ENCODE measurements around the gene VAV3. TPM values are rescaled to one million over a fixed set of nuclear protein-coding genes. Genes with fewer than 3 reads are reported as not detected.

VAV3 gene
- polyA plus RNA-seq, 3 donors = 2.2 to 10.2 (median 6.6) TPM

DNA sequence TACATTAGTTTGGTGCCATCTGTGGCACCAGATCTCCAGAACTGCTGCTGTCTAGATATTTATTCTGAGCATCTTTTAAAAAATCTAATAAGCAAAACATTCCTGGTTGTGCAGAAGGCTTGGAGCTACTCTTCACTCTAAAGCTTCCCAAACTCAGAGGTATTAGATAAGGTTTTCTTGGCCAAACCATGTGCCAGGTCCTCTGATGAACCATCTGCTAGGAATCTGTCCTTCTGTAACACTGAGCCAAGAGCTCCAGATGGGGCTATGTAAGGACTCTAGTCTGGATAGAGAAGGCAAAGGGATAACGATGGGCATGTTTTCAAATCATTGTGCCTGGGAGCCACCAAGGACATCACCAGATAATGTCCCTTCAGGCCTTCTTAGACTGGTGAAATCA lies 413.5 kb downstream of the VAV3 start:
- no peak overlapping the region for H3K27ac ChIP-seq (ENCODE audit: low read depth, low read length)
- 83 to 92% (median 83%) methylated on average over 1 of the region's 1 CpG for WGBS, 3 donors

DNA sequence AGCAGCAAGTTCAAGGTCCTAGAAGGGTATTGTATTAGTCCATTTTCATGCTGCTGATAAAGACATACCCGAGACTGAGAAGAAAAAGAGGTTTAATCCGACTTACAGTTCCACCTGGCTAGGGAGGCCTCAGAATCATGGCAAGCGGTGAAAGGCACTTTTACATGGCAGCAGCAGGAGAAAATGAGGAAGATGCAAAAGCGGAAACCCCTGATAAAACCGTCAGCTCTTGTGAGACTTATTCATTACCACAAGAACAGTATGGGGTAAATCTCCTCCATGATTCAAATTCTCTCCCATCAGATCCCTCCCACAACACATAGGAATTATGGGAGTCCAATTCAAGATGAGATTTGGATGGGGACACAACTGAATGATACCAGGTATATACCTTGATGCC lies 414.6 kb downstream of the VAV3 start:
- WGBS, 3 donors = 78 to 91% (median 90%) methylated on average over 5 of the region's 5 CpGs
- no peak overlapping the region for H3K27ac ChIP-seq (ENCODE audit: low read depth, low read length)

DNA sequence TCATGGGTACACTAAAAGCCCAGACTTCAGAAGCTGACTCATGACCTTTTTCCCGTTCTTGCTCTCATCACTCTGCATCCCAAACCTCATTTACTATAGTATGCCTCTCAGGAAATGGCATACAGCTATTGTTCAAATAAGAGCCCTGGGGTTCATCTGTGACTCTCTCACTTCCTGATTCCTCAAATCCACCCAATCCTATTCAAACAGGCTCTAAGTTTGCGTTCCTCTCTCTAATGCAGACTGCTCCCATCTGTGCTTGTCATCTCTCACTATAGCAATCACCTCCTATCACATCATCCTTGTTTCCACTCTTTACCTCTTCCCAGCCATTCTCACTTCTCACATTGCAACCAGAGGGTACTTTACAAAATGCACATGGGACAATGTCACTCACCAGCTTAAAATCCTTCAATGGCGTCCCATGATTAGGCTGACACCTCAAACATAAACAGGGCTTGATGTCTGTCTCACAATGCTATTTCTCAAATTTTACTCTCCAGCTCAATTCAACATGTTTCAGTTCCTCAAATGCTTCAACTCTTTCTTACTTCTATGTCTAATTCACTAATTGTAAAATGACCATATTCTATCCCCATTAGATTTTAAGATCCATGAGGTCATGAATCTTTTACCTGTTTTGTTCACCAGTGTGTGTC lies 415.7 kb downstream of the VAV3 start:
- H3K27ac ChIP-seq (ENCODE audit: low read depth, low read length) = no peak overlapping the region
- 66 to 78% (median 77%) methylated on average over 3 of the region's 3 CpGs for WGBS, 3 donors

DNA sequence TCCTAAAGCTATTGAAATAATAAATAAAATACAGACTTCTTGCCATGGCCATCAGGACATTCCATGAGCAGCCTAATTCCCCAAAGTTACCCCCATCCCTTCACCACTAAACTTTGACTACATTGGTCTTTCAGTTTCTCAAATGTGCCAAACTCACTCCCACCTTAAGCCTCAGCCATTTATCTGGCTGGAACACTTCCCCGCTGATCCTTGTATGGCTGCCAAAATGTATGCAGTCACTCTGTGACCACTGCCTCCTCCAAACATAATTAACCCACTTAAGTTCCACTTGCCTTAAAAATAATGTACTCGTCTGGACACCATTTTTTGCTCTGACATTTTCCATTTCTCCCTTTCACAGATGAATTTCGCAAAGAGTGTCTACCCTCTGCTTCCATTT lies 416.7 kb downstream of the VAV3 start:
- 63 to 79% (median 73%) methylated on average over 3 of the region's 3 CpGs for WGBS, 3 donors
- no peak overlapping the region for H3K27ac ChIP-seq (ENCODE audit: low read depth, low read length)

DNA sequence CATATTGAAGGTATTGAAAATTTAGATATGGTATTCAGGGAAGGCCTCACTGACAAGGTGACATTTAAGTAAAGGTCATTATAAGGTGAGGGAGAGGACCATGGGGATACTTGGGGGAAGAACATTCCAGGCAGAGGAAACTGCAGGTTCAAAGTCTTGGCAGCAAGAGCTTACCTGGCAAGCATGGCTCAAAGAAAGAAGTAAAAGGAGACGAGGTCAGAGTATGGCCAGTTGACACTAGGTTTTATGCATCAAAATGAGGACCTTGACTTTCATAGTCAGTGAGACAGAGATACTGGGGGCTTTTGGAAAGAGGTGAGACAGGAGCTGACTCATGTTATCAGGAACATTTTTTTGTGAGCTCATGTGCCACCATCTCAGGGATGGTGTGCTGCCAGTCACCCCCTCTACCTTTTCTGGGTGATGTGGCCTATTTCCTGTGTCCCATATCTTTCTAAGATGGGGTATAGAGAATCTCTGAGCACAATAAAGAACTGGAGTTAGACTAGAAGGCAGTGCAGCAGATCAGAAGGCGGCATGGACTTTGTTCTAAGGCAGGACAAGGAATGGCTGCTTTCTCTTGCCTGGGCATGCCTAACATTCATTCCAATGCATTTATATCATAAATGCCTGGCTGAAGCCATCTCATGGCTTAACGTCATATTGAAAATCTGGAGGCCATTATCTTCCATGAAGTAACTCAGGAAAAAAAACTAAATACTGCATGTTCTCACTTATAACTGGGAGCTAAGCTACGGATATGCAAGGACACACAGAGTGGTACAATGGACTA lies 417.4 kb downstream of the VAV3 start:
- 81 to 87% (median 87%) methylated on average over 4 of the region's 4 CpGs for WGBS, 3 donors
- H3K27ac ChIP-seq (ENCODE audit: low read depth, low read length) = no peak overlapping the region

DNA sequence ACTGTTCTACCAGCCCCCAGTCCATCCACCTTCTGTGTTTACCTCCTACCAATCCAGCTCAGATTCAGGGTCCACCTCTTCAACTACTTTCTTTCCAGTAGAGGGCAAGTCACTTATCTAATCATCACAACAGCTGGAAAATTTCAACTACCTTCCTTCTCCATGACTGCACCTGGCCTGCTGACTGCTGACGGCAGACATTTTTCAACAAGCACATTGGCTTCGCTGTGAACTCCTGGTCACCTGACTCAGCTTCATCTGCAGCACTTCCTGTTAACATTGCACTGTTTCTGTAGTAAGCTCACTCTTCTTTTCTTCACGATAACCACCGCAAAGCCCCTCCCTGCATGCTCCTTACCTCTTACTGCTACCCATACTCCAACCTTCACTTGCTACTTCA lies 418.4 kb downstream of the VAV3 start:
- WGBS, 3 donors = 69 to 81% (median 75%) methylated on average over 4 of the region's 4 CpGs
- no peak overlapping the region for H3K27ac ChIP-seq (ENCODE audit: low read depth, low read length)

DNA sequence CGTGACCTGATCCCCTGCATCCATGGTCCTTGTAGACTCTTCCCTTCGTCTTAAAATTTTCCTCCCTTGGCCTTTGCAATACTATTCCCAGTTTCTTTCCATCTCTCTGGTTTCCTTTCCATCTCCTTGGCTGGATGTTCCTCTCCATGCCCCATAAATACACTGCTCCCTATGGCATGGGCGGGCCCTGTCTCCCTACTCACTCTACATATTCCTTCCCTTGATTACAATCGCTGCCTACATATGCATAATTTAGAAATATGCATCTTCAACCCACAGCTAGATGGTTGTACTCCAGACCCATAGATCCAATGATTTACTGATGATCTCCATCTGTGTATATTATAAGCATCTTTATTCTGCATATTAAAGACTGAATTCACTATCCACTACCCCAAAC lies 419.1 kb downstream of the VAV3 start:
- 73 to 88% (median 77%) methylated on average over 4 of the region's 4 CpGs for WGBS, 3 donors
- H3K27ac ChIP-seq (ENCODE audit: low read depth, low read length) = no peak overlapping the region

DNA sequence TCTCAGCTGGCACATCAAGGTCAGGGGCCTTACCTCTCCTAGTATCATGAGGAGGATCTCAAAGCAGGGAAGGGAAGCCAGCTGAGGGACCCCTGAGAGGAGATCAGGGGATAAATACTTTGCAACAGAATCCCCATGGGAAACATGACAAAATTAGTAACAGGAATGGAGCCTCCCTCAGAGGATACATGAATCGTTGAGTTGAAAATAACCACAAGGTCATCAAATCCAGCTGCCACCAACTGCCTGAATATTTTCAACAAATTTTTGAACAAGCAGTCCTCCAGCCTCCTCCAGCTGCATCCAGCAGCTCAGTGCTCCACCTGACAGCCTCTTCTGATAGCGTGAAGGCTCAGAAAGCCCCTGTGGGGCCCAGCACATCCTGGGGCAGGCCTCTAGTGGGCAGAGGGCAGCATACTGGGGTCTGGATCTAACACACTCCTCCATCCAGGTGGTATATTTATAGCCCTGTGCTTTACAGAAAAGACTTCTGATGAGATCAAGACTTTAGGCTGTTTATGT lies 419.9 kb downstream of the VAV3 start:
- 48 to 71% (median 54%) methylated on average over 2 of the region's 2 CpGs for WGBS, 3 donors

DNA sequence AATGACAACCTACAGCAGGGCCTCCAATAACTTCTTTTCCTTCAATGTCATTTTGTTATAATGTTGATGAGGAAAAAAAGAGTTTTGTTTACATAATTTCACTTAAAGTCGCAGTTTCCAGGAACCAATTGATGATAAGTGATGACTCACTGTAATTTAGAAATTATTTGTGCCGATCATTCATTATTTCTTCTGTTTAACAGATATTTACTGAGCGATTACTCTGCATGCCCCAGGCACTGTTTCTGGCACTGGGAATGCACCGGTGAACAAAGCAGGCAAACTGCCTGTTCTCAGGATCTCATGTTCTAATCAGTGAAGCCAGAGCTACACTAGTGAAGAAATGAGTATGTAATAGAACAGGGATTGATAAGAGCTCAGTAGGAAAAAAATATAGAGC lies 420.7 kb downstream of the VAV3 start:
- H3K27ac ChIP-seq (ENCODE audit: low read depth, low read length) = no peak overlapping the region
- 74 to 85% (median 80%) methylated on average over 4 of the region's 4 CpGs for WGBS, 3 donors

More for the DNA sequence above, 419.9 kb downstream of the VAV3 start:
- H3K27ac ChIP-seq (ENCODE audit: low read depth, low read length) = no peak overlapping the region

DNA sequence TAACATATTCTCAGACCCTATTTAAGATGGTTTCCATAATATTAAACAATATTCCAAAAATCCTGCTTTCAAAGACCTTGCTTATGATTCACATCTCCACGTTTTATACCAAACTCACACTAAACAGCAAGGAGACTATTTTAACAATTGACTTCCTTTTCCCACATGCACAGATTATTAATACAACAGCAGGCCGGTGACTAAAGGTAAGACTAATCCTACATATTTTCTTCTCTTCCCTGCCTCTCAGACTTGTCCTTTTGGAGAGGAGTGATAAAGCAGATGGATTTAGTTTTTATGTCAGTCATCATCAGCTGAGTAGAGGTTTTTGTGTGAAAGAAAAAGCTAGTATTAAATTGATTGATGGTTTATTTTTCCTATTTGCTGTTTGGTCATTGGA lies 423.6 kb downstream of the VAV3 start:
- no peak overlapping the region for H3K27ac ChIP-seq (ENCODE audit: low read depth, low read length)
- WGBS, 3 donors = 76 to 80% (median 76%) methylated on average over 2 of the region's 2 CpGs

DNA sequence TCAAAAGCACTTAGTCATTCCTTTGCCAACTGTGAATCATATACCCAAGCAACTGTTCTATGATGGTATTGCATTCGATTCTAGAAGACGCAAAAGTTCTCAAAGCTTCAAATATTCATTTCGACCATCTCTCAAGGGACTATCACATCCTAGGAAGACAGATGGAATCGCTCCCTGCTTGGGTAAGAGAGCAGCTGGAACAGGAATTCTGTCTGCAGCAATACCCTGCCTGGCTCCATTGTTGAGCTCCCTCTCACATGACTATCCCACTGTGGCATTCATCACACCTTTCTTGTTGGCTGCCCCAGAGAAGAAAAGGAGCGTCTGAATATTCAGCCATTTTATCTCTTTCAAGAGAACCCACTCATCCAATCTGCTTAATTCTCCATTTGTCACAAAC lies 426.5 kb downstream of the VAV3 start:
- 75 to 91% (median 88%) methylated on average over 5 of the region's 5 CpGs for WGBS, 3 donors
- H3K27ac ChIP-seq (ENCODE audit: low read depth, low read length) = no peak overlapping the region

DNA sequence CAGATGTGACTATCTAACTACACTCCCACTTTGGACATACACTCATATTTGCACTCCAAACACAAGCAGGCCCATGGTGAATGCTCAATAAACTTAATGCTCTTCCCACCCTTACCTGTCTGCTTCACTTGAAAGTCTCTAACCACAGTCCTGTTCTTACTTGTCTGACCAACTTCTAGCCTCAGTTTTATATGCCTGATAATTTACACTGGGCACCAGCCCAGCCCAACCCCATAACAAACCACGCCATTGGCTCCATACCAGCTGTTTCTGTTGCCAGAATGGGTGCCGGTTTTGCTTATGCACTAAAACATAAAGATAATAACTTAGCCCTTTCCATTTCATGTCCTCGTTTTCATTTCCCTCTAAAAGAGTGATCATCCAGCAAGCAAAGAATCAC lies 428.7 kb downstream of the VAV3 start:
- H3K27ac ChIP-seq (ENCODE audit: low read depth, low read length) = no peak overlapping the region
- 34 to 55% (median 37%) methylated on average over 3 of the region's 3 CpGs for WGBS, 3 donors

DNA sequence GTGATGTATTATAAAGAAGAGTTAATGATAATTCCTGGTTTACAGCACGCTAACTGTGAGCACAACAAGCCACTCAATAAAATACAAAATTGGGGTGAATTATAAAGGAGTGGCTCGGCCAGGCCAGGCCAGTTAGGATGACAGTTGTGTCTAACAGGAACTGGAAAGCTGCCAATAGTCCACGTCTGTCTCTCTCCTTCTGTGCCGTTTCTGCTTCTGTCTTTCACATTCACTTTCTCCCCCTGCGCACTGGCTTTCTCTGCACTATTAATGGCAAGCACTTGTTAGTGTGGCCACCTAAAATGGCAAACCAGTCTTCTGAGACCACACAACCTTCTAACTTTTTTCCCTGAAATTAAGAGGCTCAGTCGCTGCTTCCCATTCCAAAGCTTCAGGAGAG lies 429.9 kb downstream of the VAV3 start:
- H3K27ac ChIP-seq (ENCODE audit: low read depth, low read length) = no peak overlapping the region
- WGBS, 3 donors = 60 to 66% (median 65%) methylated on average over 6 of the region's 6 CpGs

DNA sequence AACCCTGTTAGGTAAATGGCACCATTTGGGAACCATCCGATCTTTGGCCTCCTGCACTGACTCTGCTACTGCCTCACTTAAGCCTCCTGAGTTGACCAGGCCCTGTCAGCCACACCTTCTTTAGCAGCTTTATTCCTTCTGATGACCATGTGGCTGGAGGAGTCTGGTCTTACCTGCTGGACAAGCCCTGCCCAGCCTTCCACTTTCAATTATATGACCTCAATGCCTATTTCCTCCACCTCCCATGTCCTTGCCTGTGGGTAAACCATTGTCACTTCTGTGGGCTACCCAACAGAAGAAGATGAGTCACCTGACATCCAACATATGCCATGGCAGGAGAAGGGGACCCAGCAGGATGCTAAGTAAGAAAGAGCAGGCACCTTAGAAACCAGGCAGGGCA lies 430.3 kb downstream of the VAV3 start:
- H3K27ac ChIP-seq (ENCODE audit: low read depth, low read length) = no peak overlapping the region
- WGBS, 3 donors = 92 to 95% (median 94%) methylated on average over 1 of the region's 1 CpG

DNA sequence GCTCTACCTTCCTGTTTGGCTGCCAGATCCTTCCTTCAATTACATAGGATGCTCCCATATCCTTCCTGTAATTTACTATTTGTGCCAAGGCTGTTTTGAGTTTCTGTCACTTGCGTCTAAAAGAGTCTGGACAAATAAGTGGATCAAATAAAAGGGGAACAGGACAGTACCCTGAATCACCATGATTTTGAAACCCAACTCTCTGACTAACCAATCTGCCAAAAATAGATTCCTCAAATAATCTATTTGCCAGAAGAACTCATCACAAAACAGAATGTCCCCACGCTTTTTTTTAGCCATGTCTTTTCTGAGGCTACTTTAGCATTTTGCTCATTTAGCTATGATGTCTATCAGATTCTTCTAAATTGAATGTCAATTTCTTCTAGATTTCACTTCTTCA lies 431.5 kb downstream of the VAV3 start:
- WGBS, 3 donors = 73 to 83% (median 75%) methylated on average over 2 of the region's 2 CpGs
- no peak overlapping the region for H3K27ac ChIP-seq (ENCODE audit: low read depth, low read length)

DNA sequence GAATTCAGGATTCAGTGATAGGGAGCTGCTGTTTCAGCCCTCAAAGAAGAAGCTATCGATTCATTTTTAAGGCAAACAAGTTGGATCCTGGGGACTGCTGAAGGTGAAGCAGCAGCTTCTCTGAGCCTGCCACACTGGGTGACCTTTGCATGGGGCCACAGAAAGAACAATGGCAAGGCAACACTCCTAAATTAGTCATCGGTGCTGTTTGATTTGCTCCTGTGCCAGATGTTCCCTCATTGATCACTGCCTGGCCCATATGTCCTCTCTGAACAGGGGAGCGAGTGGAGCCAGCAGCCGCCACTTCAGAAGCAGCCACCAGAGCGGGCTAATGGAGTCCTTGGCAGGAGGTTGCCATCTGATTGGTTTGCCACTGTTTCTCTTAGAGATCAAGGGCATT lies 432.7 kb downstream of the VAV3 start:
- WGBS, 3 donors = 33 to 82% (median 77%) methylated on average over 5 of the region's 5 CpGs
- H3K27ac ChIP-seq (ENCODE audit: low read depth, low read length) = no peak overlapping the region

DNA sequence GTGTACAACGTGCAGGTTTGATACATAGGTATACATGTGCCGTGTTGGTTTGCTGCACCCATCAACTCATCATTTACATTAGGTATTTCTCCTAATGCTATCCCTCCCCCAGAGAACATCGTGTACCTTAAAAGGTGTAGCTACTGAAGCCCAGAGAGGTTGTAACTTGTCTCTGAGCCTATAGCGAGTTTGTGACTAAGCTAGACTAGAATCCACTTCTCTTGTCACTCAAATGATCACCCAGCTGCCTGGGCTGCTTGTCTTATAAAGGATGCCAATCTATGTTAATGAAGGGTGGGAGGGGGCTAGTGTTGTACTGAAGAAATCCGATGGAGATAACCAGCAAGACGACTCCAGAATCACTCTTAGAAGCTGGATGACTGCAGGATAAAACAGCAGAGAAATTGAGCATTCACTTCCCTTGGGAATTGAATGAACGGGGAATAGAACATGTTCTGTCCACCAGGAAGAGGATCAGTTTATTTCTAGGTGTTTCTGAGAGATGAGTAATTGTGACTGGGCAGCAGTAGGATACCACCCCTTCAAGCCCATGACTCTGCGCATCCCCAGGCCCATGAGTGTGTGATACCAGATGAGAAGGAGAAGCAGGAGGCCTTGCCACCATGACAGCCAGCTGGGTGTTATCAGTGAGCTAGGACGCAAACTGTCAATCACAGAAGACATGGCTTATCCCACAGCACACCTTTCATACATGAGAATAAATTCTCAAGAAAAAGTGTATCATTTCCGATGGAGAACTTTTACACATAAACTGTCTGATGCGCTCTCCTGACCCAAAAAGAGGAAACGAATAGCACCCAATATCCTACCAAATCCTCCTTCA lies 433.7 kb downstream of the VAV3 start:
- no peak overlapping the region for H3K27ac ChIP-seq (ENCODE audit: low read depth, low read length)
- 70 to 85% (median 81%) methylated on average over 12 of the region's 12 CpGs for WGBS, 3 donors

DNA sequence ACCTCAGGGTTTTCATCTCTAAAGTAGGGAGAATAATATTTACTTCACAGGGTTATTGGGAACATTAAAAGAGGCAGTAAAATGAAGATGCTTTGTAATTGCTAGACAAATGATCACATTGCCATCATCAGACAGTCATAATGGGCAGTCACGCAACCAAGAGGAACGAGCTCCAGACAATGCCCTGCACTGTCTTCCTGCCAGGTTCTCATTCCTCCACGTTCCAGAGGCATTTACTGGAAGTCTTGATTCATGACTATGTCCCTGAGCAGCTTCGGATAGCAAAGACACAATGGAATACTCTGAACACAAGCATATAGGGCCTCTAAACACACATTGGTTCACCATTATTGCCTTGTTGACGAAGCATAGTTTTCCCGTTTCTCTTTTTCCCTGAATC lies 434.4 kb downstream of the VAV3 start:
- H3K27ac ChIP-seq (ENCODE audit: low read depth, low read length) = no peak overlapping the region
- WGBS, 3 donors = 38 to 57% (median 54%) methylated on average over 6 of the region's 6 CpGs

Data from adipose tissue (tissue), 3 donors.